T-helper 2 cell treated with Interferon-gamma antibody and Interleukin-4, amounts not matched to agents 5 μg/mL and 100 μg/mL, for 36 hours (primary cell): ENCODE results near the gene RASL12.
"Not testable (repeated sequence)": the region's sequence is repeated elsewhere in the genome, so short reads cannot be mapped to it uniquely, and the experiment has no call there.

ENCODE experiments used
- DNase-seq: peaks from one replicate; pipeline ENCODE4 v3.0.0; 2021; ENCODE audit warnings: low spot score
- H3K27ac Mint-ChIP-seq: one replicate; pipeline ENCODE4 v1.8.0; 2021; ENCODE audit warnings: mild to moderate bottlenecking, mixed read lengths
- H3K27me3 Mint-ChIP-seq: one replicate; pipeline ENCODE4 v1.8.0; 2021; ENCODE audit warnings: low read depth, mixed read lengths
- H3K36me3 Mint-ChIP-seq: one replicate; pipeline ENCODE4 v1.8.0; 2021; ENCODE audit warnings: low read depth, mixed read lengths
- H3K4me1 Mint-ChIP-seq: one replicate; pipeline ENCODE4 v1.8.0; 2021; ENCODE audit warnings: low read depth, mixed read lengths
- H3K4me3 Mint-ChIP-seq: one replicate; pipeline ENCODE4 v1.8.0; 2022; ENCODE audit warnings: mild to moderate bottlenecking, moderate library complexity, mixed read lengths
- H3K9me3 Mint-ChIP-seq: one replicate; pipeline ENCODE4 v1.8.0; 2021; ENCODE audit warnings: mixed read lengths

RASL12 gene

GRCh38 chr15:65028338-65028737 lies 39.5 kb downstream of the RASL12 start:
- H3K27me3 Mint-ChIP-seq: peaks cover 19% of the 10 kb centered on the region
- peaks cover 14% of the 10 kb centered on the region for H3K4me1 Mint-ChIP-seq
- no peak for DNase-seq
- H3K36me3 Mint-ChIP-seq: peaks cover 16% of the 10 kb centered on the region
- peak overlapping the region; percentile 99 for H3K4me3 Mint-ChIP-seq
- H3K9me3 Mint-ChIP-seq: no peaks in the 10 kb centered on the region
- peak overlapping the region; percentile 90 for H3K27ac Mint-ChIP-seq

GRCh38 chr15:65027593-65027992 lies 40.2 kb downstream of the RASL12 start:
- H3K4me3 Mint-ChIP-seq: peak overlapping the region; percentile 99

GRCh38 chr15:65026756-65027155 lies 41.0 kb downstream of the RASL12 start:
- H3K36me3 Mint-ChIP-seq: peaks cover 19% of the 10 kb centered on the region
- H3K9me3 Mint-ChIP-seq: no peaks in the 10 kb centered on the region
- no peak overlapping the region for H3K27ac Mint-ChIP-seq
- no peak for DNase-seq
- H3K4me3 Mint-ChIP-seq: no peak overlapping the region
- peaks cover 7% of the 10 kb centered on the region for H3K27me3 Mint-ChIP-seq
- peaks cover 9% of the 10 kb centered on the region for H3K4me1 Mint-ChIP-seq

More at GRCh38 chr15:65027593-65027992, 40.2 kb downstream of the RASL12 start:
- H3K4me1 Mint-ChIP-seq: peaks cover 10% of the 10 kb centered on the region
- no peak overlapping the region for H3K27ac Mint-ChIP-seq
- no peaks in the 10 kb centered on the region for H3K9me3 Mint-ChIP-seq
- H3K27me3 Mint-ChIP-seq: peaks cover 16% of the 10 kb centered on the region
- peaks cover 19% of the 10 kb centered on the region for H3K36me3 Mint-ChIP-seq
- no peak for DNase-seq

DNA sequence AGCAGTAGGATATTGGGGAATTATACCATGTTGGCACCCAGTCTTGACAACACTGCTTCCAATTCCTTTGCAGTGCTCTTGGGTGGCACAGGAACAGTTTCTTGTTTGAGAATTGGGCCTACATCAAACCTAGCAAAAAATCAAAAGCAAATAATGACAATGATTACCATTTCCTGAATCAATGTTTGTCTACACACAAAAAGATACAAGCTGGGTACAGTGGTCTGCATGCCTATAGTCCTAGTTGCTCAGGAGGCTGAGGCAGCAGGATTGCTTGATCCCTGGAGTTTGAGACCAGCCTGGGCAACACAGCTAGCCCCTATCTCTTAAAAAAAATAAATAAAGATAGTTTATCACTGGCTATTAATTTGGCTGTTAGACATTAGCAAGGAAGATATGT lies 46.3 kb downstream of the RASL12 start:
- Mint-ChIP-seq H3K4me3 (no peak overlapping the region), H3K27me3 (no peaks in the 10 kb centered on the region), H3K27ac (no peak overlapping the region), H3K36me3 (peaks cover 39% of the 10 kb centered on the region), H3K9me3 (no peaks in the 10 kb centered on the region), H3K4me1 (peaks cover 1% of the 10 kb centered on the region)
- DNase-seq: no peak

- Mint-ChIP-seq H3K4me3 (no peak overlapping the region), H3K27ac (no peak overlapping the region), H3K36me3 (peaks cover 40% of the 10 kb centered on the region), H3K27me3 (no peaks in the 10 kb centered on the region), H3K4me1 (no peaks in the 10 kb centered on the region), H3K9me3 (no peaks in the 10 kb centered on the region)
- no peak for DNase-seq
These were observed 47.4 kb downstream of the RASL12 start for GRCh38 chr15:65020419-65020818.

DNA sequence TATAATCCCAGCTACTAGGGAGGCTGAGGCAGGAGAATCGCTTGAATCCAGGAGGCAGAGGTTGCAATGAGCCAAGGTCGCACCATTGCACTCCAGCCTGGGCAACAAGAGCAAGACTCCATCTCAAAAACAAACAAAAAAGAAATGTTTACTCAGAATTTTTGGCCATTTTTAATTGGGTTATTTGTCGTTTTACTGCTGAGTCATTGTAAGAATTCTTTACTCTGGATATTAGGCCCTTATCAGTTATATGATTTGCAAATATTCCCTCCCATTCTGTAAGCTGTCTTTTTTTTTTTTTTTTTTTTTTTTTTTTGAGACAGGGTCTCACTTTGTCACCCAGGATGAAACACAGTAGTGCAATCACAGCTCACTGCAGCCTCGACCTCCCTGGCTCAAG lies 56.6 kb downstream of the RASL12 start:
- H3K4me3 Mint-ChIP-seq, H3K27me3 Mint-ChIP-seq, DNase-seq, H3K4me1 Mint-ChIP-seq, H3K27ac Mint-ChIP-seq: not testable (repeated sequence)
- Mint-ChIP-seq H3K9me3 (peaks cover 11% of the 10 kb centered on the region), H3K36me3 (peaks cover 34% of the 10 kb centered on the region)

DNA sequence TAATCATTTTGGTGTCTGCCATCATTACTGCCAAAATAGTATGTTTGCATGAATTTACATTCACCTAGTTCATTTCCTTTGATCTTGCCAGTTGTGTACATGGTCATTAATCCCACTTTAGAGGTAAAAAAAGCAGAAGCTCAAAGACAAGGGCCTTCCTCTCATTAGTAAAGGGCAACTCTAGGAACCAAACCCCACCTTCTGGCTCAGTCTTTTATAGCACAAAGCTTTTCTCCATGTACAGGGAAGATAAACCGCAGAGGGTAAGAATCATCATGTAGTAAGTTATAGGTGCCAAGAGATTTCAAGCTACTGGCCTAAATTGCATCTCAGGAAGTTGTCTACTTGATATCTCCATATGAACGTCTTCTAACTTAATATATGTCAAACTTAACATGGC lies 58.8 kb downstream of the RASL12 start:
- Mint-ChIP-seq H3K27ac (no peak overlapping the region), H3K9me3 (peaks cover 11% of the 10 kb centered on the region), H3K4me3 (no peak overlapping the region), H3K27me3 (no peaks in the 10 kb centered on the region), H3K4me1 (no peaks in the 10 kb centered on the region), H3K36me3 (peaks cover 21% of the 10 kb centered on the region)
- no peak for DNase-seq

GRCh38 chr15:65006876-65007275 lies 60.9 kb downstream of the RASL12 start:
- H3K4me1 Mint-ChIP-seq: no peaks in the 10 kb centered on the region
- no peaks in the 10 kb centered on the region for H3K9me3 Mint-ChIP-seq
- no peaks in the 10 kb centered on the region for H3K27me3 Mint-ChIP-seq
- no peak overlapping the region for H3K27ac Mint-ChIP-seq
- no peak overlapping the region for H3K4me3 Mint-ChIP-seq
- no peak for DNase-seq
- peaks cover 10% of the 10 kb centered on the region for H3K36me3 Mint-ChIP-seq

- DNase-seq: no peak
- no peak overlapping the region for H3K27ac Mint-ChIP-seq
- peaks cover 8% of the 10 kb centered on the region for H3K36me3 Mint-ChIP-seq
- H3K4me3 Mint-ChIP-seq: no peak overlapping the region
- H3K27me3 Mint-ChIP-seq: no peaks in the 10 kb centered on the region
- no peaks in the 10 kb centered on the region for H3K4me1 Mint-ChIP-seq
- H3K9me3 Mint-ChIP-seq: no peaks in the 10 kb centered on the region
These were observed 62.8 kb downstream of the RASL12 start for GRCh38 chr15:65004993-65005392.
